ENCODE data around the gene DNAJC9.

The DNAJC9 gene

DNA sequence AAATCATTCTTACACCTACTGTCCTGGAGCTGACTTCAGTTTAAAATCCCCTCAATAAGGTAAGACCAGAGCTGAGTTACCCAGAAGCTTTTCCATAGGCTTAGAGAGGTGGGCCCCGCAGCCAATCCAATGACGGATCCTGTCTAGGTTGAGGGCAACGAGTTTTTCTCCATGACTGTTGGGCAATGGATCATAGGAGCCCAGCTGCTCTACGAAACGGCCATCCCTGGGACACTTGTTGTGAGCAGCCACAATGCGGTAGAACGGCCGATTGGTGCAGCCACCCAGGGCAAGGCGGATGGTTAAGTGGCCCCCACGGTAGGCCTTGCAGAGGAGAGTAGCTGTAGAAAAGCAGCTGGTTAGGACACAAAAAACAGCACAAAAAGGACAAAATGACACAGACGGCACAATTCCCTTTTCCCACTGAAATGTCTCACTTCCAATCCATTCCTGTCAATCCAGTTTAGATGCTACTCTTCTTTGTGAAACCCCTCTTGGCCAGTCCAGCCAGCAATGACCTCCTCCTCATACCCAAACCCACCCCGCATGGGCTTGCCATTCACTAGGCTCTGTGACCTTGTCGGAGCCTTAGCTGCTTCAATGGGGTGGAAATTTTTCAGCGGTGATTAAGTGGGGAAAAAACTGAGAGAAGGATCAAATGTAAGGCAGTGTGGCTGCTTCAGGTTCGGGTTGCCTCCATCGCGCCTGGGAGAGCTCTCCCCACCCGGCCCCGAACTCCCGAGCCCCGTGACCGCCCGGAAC is 4.8 kb upstream of the DNAJC9 start:
- no peaks in the 10 kb centered on the region for H3K27me3 ChIP-seq (ENCODE audit: control insufficient read depth, low read length)
- H3K36me3 ChIP-seq (ENCODE audit: control insufficient read depth, low read length): peaks cover 57% of the 10 kb centered on the region
- H4K20me1 ChIP-seq (ENCODE audit: control insufficient read depth, insufficient read depth, low read depth, low read length): no peaks in the 10 kb centered on the region
- H3K79me2 ChIP-seq (ENCODE audit: control insufficient read depth, low read length): peaks cover 70% of the 10 kb centered on the region
- peak overlapping the region; percentile 83 for H3K4me3 ChIP-seq (ENCODE audit: low read length)
- TF ChIP-seq CTCF (IDR thresholded peaks at IDR 0.05; ENCODE audit: low read depth, low read length, poor library complexity, severe bottlenecking) (no peak), EZH2phosphoT487 (IDR thresholded peaks at IDR 0.05; ENCODE audit: borderline replicate concordance, low read length) (no peak)
- peak overlapping the region; percentile 62 for H3K27ac ChIP-seq (ENCODE audit: low read depth, low read length)
- no peaks in the 10 kb centered on the region for H3K9me3 ChIP-seq (ENCODE audit: control insufficient read depth, insufficient read depth, low read length)
- H3F3A ChIP-seq (ENCODE audit: control insufficient read depth, insufficient read depth): peaks cover 25% of the 10 kb centered on the region
- no peaks in the 10 kb centered on the region for H3K9me2 ChIP-seq (replicated peaks; ENCODE audit: control insufficient read depth, low read length)
- peaks cover 48% of the 10 kb centered on the region for H3K4me1 ChIP-seq (ENCODE audit: control insufficient read depth, low read length)
- peak overlapping the region; percentile 97 for H3K4me2 ChIP-seq (ENCODE audit: low read length)

DNA sequence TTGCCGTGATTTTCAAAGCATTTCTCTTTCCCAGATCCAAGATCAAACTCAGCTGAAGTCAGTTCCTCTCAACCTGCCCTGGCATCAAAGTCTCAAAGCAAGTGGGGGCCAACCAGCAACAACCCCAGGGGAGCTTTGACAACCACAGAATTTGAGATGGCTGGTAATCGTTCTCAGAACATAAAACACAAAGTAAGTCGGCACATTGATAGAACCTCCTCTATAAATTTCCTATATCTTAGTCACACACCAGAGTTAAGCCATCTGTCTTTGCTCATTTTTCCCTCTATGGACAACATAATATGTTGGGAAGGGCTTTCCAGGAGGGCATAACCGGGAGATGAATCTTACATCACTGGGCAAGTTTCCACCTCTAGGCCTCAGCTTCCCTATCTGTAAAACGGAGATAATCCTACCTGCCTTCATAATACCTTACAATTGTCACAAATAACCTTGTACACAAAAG is 1.2 kb upstream of the DNAJC9 start:
- Histone ChIP-seq H3K9me2 (replicated peaks; ENCODE audit: control insufficient read depth, low read length) (no peaks in the 10 kb centered on the region), H3K4me1 (ENCODE audit: control insufficient read depth, low read length) (peaks cover 67% of the 10 kb centered on the region)

GRCh38 chr10:73247509-73248258 is 629 bp upstream of the DNAJC9 start:
- Histone ChIP-seq H4K20me1 (ENCODE audit: control insufficient read depth, insufficient read depth, low read depth, low read length) (0 out of 2 replicates have a peak, but pooled peaks cover 4% of the 10 kb centered on the region), H3K9me2 (replicated peaks; ENCODE audit: control insufficient read depth, low read length) (no peaks in the 10 kb centered on the region), H3K79me2 (ENCODE audit: control insufficient read depth, low read length) (peaks cover 92% of the 10 kb centered on the region), H3K4me1 (ENCODE audit: control insufficient read depth, low read length) (peaks cover 67% of the 10 kb centered on the region), H3K4me3 (ENCODE audit: low read length) (peak overlapping the region; percentile 97), H3K9me3 (ENCODE audit: control insufficient read depth, insufficient read depth, low read length) (no peaks in the 10 kb centered on the region), H3K27me3 (ENCODE audit: control insufficient read depth, low read length) (no peaks in the 10 kb centered on the region), H3K36me3 (ENCODE audit: control insufficient read depth, low read length) (peaks cover 88% of the 10 kb centered on the region), H3K27ac (ENCODE audit: low read depth, low read length) (peak overlapping the region; percentile 87), H3K4me2 (ENCODE audit: low read length) (peak overlapping the region; percentile 91), H3F3A (ENCODE audit: control insufficient read depth, insufficient read depth) (peaks cover 29% of the 10 kb centered on the region)
- TF ChIP-seq CTCF (IDR thresholded peaks at IDR 0.05; ENCODE audit: low read depth, low read length, poor library complexity, severe bottlenecking): no peak
- no peak for TF ChIP-seq EZH2phosphoT487 (IDR thresholded peaks at IDR 0.05; ENCODE audit: borderline replicate concordance, low read length)

More for the DNA sequence above, 1.2 kb upstream of the DNAJC9 start:
- no peaks in the 10 kb centered on the region for H3K27me3 ChIP-seq (ENCODE audit: control insufficient read depth, low read length)
- H3K4me3 ChIP-seq (ENCODE audit: low read length): peak overlapping the region; percentile 97
- peaks cover 82% of the 10 kb centered on the region for H3K36me3 ChIP-seq (ENCODE audit: control insufficient read depth, low read length)
- H3K9me3 ChIP-seq (ENCODE audit: control insufficient read depth, insufficient read depth, low read length): no peaks in the 10 kb centered on the region
- peak overlapping the region; percentile 87 for H3K27ac ChIP-seq (ENCODE audit: low read depth, low read length)
- peaks cover 92% of the 10 kb centered on the region for H3K79me2 ChIP-seq (ENCODE audit: control insufficient read depth, low read length)
- TF ChIP-seq EZH2phosphoT487 (IDR thresholded peaks at IDR 0.05; ENCODE audit: borderline replicate concordance, low read length) (no peak), CTCF (IDR thresholded peaks at IDR 0.05; ENCODE audit: low read depth, low read length, poor library complexity, severe bottlenecking) (no peak)
- peaks cover 29% of the 10 kb centered on the region for H3F3A ChIP-seq (ENCODE audit: control insufficient read depth, insufficient read depth)
- 0 out of 2 replicates have a peak, but pooled peaks cover 3% of the 10 kb centered on the region for H4K20me1 ChIP-seq (ENCODE audit: control insufficient read depth, insufficient read depth, low read depth, low read length)
- peak overlapping the region; percentile 91 for H3K4me2 ChIP-seq (ENCODE audit: low read length)

Measured in DOHH2 (cell line).